ENCODE measurements around the gene RASSF6.
"Not testable (repeated sequence)": the region's sequence is repeated elsewhere in the genome, so short reads cannot be mapped to it uniquely, and the experiment has no call there.

RASSF6 gene

DNA sequence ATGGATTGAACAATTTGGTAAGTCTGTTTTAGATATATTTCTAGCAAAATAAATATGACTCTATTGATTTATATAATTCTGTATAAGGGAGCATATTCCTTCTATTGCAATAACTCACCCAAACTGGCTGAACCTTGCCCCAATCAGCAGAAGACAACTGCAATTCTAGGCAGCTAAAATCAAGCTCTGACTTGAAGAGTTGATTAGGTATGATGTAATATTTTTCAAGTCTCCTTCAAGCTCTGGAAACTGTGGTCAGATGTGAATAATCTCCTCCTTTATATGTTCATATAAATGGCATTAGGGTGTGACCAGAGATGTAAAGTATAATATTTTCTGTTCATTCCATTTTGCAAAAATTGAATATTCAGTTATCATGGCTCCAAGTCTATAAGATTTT is 8.2 kb downstream of the RASSF6 start:
- DNase-seq (ENCODE audit: low read depth), result no peak

DNA sequence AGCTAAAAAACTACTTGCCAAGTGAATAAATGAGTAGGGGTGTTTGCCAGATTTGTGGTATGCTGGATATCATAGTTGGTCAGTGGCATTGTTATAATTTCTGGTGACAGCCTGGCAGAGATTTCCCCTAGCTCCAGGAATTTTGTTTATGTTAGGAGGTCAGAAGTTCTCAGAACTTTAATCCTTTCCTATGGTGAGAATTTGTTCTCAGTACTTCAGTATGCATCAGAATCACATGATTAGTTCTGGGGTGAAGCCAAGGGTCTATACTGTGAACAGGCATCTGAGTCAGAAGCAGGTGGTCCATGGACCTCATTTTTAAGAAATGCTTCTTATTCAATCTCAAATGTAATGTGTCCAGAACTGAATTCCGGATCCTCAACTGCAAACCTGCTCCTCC is 10.5 kb downstream of the RASSF6 start:
- DNase-seq (ENCODE audit: low read depth), result no peak

DNA sequence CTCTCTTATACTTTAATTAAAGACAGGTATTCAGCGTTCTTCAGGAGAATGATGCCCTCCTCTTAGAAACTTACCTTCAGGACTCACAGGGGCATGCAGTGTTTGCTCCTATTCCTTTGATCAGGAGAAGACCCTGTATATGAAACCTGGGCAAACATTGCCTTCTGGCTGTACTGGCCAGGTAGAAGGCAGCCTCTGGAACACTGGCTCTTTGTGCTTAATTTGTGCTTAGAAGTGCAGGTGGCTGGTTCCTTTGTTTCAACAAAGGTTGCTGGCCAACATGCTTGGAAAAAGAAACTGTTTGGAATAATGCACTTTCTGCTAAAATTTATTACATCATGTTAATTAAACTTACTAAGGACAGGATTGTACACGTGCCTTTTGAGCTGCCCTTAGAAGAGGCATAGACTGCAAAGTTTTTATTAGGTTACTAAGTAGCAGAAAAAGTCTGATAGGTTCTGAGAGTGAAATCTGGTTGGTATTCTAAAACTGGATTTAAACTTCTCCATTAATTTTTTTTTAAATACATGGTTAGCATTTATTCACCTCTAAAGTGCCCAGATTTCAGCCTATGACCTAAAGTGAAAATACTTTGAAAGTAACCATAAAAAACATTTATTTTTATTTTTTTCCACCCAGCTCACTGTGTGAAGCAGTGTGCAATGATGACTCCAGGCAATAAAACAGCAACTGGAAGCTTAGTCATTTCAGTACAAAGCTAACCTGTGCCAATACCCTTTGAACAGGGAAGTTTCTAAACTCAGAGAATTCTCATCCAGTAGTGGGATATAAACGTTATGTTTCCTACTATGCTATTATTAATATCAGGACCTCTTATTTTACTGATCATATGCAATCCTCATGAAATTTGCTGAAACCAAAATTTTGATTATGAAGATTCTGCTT is 11.3 kb downstream of the RASSF6 start:
- no peak for DNase-seq (ENCODE audit: low read depth)

DNA sequence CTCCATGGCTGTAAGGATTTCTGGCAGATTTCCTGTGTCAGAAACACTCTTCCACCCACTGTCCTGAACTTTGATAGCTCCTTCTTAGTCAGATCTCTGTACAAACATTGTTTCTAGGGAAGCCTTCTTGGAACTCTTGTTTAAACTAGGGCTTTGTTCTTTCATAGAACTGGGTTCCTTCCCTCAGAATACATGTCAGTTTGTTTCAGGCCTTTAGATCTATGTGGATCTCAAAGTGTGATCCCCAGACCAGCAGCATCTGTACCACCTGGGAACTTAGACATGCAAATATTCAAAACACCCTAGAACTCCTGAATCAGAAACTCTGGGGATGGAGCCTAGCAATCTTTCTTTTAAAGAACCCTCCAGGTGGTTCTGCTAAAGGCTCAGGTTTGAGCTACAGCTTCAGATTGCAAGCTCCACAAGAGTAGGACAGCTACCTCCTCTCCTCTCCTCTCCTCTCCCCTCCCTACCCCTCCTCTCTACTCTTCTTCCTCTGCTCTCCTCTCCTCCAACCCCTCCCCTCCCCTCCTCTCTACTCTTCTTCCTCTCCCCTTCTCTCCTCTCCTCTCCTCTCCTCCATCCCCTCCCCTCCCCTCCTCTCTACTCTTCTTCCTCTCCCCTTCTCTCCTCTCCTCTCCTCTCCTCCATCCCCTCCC is 12.7 kb downstream of the RASSF6 start:
- no peak for DNase-seq (ENCODE audit: low read depth)

DNA sequence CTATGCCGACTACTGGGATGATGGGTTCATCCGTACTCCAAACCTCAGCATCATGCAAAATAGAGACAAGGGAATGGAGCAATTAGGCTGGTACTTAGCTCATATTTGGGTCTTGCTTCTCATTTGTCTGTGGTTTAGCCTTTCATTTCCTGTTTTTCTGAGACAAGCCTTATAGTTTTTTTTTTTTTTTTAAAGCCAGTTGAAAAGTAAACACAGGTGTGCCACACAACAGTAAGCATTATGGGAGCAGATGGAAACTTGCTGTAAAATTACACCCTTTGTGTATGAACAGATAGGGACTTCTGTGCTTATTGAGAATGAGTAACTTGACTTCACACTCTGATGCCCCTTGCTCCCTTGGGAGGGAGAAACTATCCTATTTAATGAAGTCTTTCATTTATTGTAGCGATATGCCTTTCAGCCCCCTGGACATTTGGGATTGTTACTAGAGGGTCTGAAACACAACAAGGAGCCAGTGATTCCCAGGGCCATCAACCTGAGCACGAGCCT is 13.7 kb downstream of the RASSF6 start:
- no peak for DNase-seq (ENCODE audit: low read depth)

DNA sequence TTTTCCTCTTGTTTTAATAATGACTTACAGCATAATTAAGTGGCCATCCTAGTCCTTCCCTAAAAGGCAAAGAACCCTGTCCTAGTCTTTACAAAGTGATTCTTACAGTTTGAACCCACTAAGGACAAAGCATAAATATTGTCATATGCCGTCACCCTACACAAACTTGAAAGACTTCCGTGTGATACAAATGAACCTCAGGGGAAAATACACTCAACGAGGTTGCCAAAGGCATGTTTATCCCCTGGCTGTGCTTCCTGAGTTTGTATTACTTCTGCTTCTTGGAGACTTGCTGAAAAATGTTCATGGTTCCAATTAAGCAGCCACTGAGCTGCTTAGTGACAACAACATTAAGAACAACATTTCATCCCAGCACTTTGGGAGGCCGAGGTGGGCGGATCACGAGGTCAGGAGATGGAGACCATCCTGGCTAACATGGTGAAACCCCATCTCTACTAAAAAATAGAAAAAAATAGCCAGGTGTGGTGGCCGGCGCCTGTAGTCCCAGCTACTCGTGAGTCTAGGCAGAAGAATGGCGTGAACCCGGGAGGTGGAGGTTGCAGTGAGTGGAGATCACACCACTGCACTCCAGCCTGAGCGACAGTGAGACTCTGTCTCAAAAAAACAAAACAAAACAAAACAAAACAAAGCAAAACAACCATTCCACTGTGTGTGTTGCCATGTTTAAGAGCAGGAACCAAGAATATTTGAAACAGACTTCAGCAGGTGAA is 16.2 kb downstream of the RASSF6 start:
- no peak for DNase-seq (ENCODE audit: low read depth)

DNA sequence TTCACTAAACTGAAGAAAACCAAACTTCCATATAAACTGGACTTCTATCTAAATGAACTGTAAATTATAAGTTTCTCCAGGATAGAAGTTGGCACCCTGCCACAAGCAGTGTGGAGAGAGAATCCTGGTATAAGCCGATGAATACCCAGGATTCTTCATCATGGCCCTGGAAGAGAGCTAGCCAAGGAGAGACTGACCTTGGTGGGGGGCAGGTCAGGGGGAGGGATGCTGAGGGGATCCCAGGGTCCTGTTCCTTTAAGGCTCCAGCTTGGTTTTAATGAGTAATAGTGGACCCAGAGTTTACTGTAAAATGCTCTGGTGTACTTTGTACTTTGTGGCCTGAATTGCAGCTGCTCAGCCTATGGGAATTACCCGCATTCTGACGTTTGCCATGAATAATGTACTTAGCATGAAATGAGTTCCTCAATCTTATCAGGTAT is 16.9 kb downstream of the RASSF6 start:
- DNase-seq (ENCODE audit: low read depth), result no peak

DNA sequence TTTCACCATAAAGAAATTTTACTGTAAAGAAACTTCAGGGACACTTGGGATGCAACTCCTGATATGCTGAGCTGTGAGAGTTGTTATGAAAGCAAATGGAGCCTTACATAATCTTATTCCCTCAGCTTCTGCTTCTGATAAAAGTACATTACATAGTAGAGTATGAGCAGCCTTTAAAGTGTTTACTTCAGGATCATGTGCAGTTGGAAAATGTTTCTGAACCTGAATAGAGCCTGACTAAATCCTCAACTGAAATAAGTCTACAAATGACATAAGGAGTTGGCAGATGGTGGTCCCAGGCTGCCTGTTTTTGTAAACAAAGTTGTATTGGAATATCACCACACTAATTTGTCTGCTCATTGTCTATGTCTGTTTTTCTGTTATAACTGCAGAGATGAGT is 19.3 kb downstream of the RASSF6 start:
- DNase-seq (ENCODE audit: low read depth), result no peak

DNA sequence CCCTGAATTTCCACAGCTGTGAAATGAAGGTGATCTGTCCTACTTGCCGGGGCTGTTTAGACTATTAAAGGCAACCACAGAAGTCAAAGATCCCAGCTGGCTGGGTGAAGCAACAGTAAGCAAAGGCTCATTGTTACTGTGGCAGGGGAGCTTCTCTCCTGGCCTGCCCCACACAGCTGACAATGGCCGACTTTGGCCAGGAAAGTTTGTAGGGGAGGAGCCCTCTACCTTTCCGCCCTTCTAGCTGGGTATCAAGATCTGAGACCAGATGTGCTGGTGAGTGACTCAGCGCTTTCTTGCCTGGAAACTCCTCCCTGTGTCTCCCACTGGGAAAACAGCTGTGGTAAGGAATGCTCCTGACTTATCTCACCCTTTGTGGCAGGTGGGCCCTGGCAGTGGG is 21.1 kb downstream of the RASSF6 start:
- no peak for DNase-seq (ENCODE audit: low read depth)

DNA sequence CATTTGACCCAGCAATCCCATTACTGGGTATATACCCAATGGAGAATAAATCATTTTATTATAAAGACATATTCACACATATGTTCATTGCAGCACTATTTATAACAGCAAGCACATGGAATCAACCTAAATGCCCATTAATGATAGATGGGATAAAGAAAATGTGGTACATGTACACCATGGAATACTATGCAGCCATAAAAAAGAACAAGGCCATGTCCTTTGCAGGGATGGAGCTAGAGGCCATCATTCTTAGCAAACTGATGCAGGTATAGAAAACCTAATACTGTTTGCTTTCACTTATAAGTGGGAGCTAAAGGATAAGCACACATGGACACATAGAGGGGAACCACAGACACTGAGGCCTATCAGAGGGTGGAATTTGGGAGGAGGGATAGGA is 22.6 kb downstream of the RASSF6 start:
- DNase-seq (ENCODE audit: low read depth), result no peak

DNA sequence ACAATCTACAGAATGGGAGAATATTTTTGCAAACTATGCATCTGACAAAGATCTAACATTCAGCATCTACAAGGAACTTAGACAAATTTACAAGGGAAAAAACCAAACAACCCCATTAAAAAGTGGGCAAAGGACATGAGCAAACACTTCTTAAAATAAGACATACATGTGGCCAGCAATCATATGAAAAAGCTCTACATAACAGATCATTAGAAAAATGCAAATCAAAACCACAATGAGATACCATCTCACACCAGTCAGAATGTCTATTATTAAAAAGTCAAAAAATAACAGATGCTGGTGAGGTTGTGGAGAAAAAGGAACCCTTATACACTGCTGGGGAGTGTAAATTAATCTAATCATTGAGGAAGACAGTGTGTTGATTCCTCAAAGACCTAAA is 23.1 kb downstream of the RASSF6 start:
- not testable (repeated sequence) for DNase-seq (ENCODE audit: low read depth)

DNA sequence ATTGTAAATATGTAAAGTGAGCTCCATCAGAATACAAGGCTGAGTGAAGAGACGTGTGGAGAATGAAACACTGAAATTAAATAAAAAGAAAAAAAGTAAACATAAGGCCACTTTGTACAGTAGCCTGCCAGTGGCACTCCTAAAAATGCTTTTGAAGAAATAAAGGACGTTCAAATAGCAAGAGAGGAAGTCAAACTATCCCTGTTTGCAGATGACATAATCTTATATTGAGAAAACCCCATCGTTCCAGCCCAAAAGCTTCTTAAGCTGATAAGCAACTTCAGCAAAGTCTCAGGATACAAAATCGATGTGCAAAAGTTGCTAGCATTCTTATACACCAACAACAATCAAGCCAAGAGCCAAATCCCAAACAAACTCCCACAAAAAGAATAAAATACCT is 24.2 kb downstream of the RASSF6 start:
- no peak for DNase-seq (ENCODE audit: low read depth)

DNA sequence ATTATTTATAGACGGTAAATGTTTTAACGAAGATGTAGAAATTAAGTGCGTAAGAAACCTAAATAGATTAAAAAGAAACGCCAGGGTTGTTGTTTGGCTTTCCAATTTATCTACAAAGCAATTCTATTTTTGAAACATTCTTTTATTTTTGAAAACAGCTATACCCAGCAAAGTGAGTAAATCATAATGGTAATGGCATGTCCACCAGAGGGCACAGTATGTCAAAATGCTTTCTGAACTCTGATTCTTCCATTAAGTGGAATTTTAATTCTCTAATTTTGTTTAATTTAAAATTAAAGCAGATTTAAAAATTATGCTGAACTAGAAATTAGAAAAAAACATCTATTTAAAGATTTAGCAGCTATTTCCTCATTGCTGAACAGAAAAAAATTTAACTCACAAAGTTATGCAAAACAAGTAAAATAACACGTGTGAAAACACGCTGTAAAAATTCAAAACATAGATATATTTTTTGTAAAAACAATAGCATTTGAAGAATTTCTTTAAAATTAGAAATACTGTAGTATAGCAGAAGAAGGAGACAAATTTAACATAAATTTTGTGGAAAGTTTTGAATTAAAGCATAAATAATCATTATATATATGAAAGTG is 26.5 kb downstream of the RASSF6 start:
- DNase-seq (ENCODE audit: low read depth), result no peak

DNA sequence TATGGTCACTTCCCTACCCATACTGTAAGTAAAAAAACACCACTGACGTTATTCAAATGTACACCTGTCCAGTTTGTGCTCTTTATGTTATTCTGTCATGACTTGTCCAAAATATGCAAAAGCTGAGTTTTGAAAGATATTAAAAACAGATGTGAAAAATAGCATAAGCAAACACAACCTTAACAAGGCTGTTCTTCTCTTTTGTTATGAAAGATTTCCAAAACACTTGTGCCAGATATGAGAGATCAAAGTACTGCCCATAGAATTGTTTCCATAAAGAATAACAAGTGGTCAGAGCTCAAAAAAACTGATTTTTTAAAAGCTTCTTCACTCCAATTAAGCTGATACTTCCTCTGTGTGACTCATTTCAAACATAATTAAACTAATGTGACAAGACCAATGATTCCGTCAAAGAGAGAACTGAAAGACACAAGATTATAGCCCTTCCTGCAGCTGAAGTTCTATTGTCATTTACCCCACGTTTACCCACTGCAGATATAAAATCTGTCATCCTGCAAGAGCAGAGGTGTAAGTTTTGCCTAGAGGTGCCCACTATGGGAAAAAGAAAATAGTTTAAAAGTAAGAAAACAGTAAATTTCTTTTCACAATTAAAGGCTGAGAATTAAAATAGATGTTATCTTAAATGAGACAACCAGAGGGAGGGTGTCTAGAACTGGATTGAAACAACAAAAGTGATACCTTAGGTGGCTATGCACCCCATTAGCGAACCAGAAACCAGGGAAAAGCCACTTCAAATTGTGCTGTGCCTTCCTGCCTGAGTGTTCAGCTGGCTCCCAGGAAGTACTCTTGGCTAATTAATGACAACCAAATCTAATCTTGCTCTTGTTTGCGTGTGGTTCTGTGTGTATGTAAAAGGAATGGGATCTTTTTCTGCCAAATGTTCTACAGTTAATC is 30.1 kb downstream of the RASSF6 start:
- DNase-seq (ENCODE audit: low read depth), result no peak

DNA sequence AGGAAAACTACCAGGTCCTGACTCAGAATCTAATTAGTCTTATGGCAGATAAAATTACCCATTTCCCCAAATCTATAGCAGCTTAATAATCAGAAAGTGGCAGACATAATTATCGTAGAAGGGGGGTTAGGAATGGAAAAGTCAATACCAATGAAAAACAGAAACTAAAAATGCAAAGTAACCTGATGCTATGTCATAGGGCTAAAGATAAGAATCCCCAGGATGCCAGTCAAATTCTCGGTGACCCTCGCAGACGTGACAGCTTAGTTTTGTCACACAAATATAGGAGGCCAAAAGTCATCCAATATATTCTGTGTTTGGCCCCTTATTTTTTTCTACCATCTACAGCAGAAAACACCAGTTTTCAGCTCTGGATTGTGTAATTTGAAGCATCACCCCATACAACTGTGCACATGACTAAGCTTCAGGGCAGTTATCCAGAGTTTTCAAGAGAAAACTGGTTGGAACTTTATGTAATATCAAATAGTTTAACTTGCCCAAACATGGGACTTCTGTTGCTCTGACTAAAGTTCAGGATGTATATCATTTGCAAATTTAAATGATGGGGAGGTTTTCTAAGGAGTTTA is 30.9 kb downstream of the RASSF6 start:
- DNase-seq (ENCODE audit: low read depth), result peak; percentile 40

DNA sequence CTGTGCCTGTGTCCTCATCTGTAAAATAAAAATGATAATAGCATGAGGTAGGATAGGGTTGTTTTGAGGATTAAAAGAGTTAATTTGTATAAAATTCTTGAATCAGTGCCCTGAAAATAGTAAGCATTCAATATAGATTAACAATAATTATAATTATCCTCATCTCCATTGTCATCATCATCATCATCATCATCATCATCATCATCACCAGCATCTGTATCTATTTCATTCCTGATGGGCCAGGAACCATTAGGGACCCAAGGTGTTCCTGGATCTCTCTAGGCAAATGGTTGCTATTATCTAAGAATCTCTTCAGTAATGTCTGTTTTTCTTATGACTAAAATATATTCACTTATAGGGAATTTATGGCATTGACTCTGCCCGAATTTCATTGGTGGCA is 31.6 kb downstream of the RASSF6 start:
- no peak for DNase-seq (ENCODE audit: low read depth)

DNA sequence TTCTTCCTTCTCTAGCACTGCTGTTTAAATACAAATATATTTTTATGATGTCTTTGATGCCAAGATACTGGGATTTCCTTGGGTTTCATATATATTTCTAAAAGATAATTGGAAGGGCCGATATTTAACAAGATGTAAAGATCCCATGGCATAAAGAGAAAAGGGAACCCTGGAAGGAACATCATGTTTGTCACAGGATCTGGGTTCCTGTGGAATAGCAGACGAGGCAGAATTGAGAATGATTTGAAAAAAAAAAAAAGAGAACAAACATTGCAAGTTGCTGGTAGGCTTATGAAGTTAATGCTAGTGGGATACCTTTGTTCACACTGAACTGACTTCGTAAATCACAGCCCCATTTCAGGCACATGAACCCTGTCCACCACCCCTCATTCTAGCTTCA is 33.6 kb downstream of the RASSF6 start:
- DNase-seq (ENCODE audit: low read depth), result no peak

DNA sequence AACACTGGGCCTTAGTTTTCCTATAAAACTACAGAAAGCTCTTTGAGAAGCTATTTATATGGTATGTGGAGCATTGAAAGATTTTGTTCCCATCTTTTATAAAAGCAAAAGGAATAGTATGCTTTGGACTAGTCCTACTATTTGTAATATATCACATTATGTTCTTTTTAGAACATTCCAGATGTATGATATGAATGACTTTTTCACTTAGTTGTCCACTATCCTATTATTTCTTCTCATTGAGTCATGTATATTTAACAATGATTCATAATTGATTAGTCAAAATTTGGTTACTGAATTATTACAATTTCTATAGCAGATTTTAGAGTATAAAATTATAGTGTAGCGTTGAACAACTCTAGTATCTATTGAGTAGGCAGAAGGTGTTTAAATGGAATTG is 34.2 kb downstream of the RASSF6 start:
- DNase-seq (ENCODE audit: low read depth), result no peak

DNA sequence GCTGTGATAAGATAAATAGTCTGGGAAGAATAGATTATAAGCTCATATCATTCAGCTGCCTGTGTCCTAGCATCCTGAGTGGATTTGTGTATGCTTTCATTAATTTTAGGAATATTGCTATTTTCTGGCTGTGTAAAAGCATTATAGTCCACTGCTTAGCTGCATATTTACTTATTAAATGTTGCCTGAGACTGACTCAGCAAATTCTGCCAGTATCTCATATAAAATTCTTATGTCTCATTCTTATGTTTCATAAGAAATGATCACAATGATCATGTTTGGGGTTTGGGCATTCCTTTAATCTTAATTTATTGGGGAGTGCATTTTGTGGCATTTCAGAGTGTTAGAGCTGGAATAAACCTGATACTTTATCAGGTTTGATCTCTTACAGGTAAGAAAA is 34.9 kb downstream of the RASSF6 start:
- DNase-seq (ENCODE audit: low read depth), result no peak

DNA sequence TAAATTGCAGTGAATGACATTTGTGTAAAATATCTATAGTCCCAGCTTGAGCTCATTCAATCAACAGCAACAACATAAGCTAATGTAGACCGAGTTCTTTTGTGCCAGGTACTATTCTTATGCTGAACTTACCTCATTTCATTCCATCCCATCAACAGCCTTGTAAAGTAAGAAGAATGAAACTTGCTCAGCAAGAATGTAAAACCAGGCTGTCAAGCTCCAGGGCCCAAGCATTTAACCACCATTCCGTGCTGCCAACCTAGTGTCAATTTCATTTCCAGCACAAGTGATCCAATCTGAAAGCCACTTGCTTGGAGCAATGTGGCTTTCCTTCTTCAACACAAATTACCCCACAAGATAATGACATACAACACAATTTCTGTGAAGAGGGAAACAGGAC is 36.6 kb downstream of the RASSF6 start:
- no peak for DNase-seq (ENCODE audit: low read depth)

DNA sequence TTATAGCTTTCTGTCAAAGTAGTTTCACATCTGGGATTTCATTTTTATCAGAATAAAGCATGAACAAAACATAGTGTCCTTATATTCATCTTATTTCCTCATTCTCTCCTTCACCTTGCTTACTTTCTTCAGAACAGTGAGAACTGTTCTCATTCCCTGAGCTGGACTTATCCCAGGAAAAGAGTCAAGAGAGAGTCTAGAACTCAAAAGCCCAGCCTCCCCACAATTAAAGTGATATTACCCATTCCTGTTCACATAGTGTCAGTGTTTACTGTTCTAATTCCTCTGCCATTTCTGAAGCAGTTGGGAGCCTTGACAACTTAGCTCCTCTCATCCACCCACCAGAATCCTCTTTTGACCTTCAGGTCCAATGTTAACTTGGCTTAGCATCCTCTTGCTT is 42.9 kb downstream of the RASSF6 start:
- DNase-seq (ENCODE audit: low read depth), result no peak

Data from GM04503 (cell line).